ENCODE data around the gene MICU2.
"Not testable (repeated sequence)": the region's sequence is repeated elsewhere in the genome, so short reads cannot be mapped to it uniquely, and the experiment has no call there.

The MICU2 gene

DNA sequence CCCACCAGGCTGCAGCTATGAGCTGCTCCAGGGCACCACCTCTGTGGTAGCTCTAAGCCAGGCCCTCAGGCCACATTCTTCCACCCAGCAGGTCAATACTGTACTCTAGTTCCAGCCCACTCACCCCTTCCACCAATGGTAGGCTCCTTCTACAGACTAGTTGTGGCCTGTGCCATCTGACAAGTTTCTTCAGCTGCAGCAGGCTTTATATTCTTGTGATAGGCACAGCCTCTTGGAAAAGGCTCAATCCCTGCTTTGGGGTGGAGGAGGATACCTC is 8.5 kb downstream of the MICU2 start:
- FAIRE-seq (no peak), DNase-seq (ENCODE audit: extremely low spot score, insufficient read length, low read depth) (no peak)

DNA sequence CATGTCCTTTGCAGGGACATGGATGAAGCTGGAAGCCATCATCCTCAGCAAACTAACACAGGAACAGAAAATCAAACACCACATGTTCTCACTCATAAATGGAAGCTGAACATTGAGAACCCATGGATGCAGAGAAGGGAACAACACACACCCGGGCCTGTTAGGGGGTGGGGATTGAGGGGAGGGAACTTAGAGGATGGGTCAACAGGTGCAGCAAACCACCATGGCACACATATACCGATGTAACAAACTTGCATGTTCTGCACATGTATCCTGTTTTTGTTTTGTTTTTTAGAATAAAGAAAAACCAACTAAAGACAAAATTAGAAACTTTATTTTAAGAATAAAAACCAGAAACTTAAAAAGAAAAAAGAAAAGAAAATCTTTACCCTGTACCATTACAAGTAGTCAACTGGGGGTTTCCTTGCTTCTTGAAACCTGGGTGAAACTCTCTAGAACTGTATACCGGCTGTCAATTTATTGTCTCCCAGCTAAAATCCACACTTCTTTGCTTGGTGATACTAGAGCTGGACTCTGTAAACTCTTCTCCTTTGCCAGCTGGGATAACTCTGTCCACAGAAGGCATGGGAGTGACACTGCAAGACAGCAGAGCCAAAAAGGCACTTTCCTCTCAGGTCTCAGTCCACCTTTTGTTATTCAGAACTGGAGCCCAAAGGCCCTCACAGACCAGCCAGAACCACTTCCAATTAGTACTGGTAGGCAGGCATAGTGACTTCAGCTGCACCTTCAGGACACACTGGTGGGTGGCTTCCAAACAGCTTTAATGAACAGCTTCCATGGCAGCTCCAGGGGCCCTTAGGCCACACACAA is 9.0 kb downstream of the MICU2 start:
- no peak for DNase-seq (ENCODE audit: extremely low spot score, insufficient read length, low read depth)
- no peak for FAIRE-seq

DNA sequence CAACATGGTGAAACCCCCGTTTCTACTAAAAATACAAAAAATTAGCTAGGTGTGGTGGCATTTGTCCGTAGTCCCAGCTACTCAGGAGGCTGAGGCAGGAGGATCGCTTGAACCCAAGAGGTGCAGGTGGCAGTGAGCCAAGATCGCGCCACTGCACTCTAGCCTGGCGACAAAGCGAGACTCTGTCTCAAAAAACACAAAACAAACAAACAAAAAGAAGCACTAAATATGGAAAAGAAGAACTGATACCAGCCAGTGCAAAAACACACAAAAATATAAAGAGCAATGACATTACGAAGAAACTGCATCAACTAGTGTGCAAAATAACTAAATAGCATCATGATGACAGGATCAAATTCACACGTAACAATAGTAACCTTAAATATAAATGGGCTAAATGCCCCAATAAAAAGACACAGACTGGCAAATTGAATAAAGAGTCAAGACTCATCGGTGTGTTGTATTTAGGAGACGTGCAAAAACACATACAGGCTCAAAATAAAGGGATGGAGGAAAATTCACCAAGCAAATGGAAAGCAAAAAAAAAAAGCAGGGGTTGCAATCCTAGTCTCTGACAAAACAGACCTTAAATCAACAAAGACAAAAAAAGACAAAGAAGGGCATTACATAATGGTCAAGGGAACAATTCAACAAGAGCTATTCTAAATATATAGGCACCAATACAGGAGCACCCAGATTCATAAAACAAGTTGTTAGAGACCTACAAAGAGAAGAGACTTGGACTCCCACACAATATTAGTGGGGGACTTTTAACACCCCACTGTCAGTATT is 13.1 kb downstream of the MICU2 start:
- not testable (repeated sequence) for DNase-seq (ENCODE audit: extremely low spot score, insufficient read length, low read depth)
- peak; percentile 50 for FAIRE-seq

DNA sequence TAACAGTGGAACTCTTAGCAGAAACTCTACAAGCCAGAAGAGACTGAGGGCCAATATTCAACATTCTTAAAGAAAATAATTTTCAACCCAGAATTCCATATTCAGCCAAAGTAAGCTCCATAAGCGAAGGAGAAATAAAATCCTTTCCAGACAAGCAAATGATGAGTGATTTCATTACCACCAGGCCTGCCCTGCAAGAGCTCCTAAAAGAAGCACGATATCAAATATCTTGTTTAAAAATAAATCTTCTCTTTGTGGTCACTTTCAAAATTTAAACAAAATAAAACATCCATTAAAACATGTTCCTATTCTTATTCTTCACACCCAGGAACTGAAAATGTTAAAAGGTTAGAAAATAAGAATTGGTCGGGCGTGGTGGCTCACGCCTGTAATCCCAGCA is 13.7 kb downstream of the MICU2 start:
- no peak for DNase-seq (ENCODE audit: extremely low spot score, insufficient read length, low read depth)
- FAIRE-seq: no peak

DNA sequence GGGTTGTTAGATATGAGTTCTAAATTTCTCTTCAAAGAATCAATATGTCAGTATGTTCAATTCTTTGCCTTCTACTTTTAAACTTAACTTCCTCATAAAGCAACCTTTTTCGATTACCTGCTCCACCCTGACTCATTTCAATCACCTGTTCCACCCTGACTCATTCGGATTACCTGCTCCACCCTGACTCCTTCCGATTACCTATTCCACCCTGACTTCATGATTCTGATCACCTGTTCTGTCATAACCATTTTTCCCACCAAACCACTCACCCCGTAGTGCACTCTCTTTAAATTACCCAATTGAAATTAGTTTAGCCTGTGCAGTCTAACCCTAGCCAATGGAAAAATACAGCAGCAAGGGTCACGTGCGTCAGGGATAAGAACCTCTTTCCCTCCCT is 14.5 kb downstream of the MICU2 start:
- FAIRE-seq; DNase-seq (ENCODE audit: extremely low spot score, insufficient read length, low read depth): not testable (repeated sequence)

DNA sequence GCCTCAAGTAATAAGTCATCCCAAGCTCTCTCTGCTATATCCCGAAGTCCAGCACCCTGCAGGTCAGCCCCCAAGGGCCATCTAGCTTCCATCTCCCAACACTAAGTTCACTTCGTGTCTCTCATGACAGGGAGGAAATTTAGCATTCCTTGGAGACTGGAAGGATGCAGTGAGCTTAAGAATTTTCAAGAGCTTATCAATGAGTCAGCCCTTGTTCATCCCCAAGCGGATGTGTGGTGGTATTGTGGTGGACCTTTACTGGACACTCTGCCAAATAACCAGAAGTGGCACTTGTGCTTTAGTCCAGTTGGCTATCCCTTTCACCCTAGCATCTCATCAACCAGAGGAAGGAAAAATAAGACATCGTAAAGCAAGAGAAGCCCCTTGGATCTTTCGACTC is 15.6 kb downstream of the MICU2 start:
- FAIRE-seq; DNase-seq (ENCODE audit: extremely low spot score, insufficient read length, low read depth): not testable (repeated sequence)

DNA sequence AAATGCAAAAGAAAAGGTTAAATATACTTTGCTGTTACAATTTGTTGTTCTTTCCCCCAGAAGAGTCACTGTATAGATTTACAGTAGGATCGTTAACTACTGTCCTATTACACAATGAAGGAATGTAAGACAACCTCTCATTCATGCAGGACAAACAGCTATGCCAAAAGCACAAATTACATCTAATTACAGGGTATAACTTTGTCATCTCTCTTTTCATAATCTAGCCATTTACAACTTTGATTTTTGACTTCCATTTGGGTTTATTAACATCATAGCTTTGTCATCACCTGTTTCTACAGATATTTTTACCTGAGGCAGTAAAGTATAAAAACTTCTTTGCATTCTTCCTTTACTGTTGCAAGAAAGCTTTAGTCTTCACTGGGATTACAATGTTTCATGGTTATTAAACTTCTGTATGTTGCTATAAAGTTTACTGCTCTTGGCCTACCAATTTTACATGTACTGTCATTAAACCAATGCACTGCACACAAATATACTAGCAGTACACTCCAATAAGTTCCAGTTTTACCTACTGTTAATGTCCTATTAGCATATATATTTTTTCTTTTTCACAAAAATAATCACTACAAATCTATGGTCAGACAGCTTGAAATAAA is 18.9 kb downstream of the MICU2 start:
- no peak for FAIRE-seq
- no peak for DNase-seq (ENCODE audit: extremely low spot score, insufficient read length, low read depth)

DNA sequence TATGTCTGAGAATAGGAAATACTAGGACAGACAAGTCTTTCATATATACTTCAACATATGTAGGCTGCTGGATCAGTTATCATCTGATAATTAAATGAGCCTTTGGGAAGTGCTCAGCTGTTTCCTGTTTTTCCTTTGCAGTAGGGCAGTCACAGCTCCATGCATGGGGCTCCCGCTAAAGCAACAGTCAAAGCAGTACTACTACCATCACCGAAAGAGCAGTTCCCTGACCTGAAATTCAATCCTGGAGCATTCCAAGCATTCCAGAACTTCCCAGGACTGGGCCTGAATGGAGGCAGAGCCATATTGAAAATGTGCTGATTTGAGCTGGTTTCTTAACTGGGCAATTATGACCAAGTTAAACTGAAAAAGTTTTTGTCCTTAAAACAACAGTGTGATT is 20.5 kb downstream of the MICU2 start:
- no peak for FAIRE-seq
- no peak for DNase-seq (ENCODE audit: extremely low spot score, insufficient read length, low read depth)

DNA sequence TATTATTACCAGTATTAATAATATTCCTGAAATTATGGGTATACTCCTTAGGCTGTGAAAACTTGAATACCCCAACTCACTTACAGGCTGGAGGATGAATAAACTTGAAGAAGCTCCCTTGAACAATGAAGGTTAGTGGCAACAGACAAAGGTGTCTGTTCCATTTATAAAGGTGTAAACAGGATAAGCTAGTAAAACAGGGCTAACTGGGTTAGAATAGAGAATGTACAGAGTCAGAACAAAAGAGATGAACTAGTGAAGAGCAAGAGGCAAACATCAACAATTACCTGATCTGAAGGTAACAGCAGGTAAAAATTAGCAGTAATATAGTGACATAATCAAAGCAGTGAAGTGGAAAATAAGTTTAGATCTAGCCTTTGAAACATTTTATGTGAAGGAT is 23.2 kb downstream of the MICU2 start:
- FAIRE-seq (no peak), DNase-seq (ENCODE audit: extremely low spot score, insufficient read length, low read depth) (no peak)

DNA sequence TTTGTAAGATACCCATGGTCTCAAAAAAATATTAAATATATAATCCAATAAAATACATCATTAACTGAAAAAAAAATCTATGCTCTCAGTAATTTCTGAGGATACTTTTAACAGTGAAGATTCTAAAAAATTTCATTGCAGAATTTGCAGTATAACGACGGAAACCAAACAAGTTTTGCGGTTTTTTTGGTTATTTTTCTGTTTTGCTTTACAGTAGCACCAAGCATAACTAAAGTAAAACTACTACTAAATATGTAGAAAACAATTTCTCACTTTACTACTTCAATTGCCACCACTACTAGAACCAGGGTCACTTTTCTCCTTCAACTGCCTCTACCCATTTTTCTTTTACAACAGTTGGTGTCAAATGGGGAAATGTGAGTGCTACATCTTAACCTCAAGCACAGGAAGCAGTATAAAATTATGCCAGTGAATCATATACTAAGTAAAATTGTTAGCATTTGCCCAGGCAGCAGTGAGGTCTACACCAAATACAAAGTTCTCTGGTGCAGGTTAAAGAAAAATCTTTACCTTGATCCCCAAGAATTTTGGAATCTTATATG is 24.1 kb downstream of the MICU2 start:
- DNase-seq (ENCODE audit: extremely low spot score, insufficient read length, low read depth) (no peak), FAIRE-seq (no peak)

DNA sequence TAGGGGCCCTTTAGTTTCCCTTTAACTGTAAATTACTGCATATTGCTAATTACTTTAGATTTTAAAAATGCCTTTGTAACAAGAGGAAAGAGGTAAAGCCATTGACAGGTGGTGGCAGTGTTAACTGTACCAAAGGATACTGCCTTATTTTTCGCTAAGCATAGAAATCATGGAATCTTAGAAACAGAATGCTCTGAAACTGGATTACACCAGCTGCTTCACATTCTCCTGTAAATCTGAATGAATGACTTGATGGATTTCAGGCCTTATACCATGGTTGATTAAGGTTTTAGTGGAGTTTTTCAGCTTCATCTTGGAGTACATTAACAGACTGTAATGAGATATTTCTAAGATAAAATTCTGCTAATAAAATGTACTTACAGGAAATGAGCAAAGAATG is 25.2 kb downstream of the MICU2 start:
- FAIRE-seq: no peak

DNA sequence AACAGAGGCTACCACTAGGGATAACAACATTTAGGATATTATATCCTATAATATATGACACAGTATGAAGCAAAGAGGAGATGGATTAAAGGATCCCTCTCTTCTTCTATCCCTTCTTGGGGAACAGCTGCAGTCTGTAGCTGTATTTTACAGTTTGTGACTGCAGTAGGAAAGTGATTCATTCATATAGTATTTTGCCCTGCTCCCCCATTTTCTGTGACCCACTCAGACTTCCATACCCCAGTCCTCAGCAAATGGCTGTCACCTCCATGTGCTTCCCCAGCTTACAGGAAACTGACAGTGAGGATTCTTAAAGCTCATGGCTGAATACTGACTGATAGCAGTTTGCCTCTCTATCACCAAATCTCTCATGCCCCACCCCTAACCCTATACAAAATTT is 27.5 kb downstream of the MICU2 start:
- FAIRE-seq (no peak), DNase-seq (ENCODE audit: extremely low spot score, insufficient read length, low read depth) (no peak)

More for the DNA sequence above, 25.2 kb downstream of the MICU2 start:
- no peak for DNase-seq (ENCODE audit: extremely low spot score, insufficient read length, low read depth)

DNA sequence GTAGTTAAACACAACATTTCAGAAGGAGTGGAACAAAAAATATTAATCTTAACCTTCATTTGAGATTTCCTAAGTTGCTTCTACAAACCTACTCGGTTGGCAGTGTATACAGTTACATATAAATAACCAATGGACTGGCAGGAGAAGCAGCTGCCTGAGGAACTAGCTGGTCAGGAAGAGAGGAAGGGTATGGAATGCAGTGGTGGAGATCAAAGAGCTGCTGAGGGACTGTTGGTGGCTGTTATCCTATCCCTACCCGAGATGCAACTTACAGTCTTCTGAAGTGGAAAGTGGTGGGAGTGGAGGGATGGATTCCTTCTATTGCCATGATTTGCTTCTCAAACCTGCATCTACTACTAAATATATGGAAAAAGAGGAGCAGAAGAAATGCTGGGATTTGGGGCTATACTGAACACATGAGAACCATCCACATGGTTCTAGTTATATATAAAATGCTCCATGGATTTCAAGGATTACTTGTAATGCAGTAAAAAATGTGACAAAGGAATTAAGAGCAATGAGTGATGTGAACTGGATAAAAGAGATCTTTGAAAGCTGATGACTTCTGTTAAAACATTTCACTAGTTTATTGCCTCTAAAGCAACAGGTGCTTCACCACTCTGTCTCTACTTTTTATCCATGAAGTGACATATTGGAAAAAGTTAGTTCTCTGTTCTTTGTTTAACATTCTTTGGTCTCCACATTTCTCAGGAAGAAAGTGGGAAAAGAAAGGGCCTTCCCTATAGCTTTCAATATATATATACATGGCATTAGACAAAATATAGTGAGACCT is 29.9 kb downstream of the MICU2 start:
- DNase-seq (ENCODE audit: extremely low spot score, insufficient read length, low read depth): no peak
- FAIRE-seq: no peak

DNA sequence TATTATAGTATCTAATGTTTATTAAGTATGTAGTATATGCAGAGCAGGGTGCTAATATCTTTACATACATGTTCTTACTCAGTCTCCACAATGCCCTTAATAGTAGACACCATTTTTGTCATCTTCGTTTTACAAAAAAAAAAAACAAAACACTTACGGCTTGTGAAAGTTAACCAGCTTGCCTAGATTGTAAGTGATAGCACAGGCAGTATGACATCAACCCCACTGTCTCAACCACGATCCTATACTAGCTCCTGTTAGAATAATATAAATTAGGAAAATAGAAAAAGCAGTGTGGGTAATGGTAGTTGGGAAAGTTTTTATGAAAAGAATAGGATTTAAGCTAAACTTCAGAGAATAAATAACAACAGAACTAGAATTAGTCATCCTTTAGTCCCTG is 34.3 kb downstream of the MICU2 start:
- DNase-seq (ENCODE audit: extremely low spot score, insufficient read length, low read depth): no peak
- no peak for FAIRE-seq

DNA sequence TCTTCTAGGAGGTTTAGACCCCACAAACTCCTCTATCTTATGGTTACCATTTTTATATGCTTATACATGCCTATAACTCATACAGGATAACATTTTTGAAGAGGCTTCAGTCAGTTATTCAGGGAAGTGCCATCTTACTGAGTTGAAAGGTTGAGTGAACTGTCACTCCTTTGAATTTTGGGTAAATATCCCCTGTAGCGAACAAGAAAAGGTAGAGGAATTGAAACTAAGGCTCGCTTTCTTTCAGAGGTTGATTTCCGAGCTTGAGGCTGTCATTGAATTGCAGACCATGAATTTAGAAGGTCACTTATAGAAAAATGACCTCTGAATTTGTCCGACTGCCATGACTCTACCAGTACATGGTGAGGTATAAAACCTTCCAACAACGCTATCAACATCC is 35.1 kb downstream of the MICU2 start:
- no peak for DNase-seq (ENCODE audit: extremely low spot score, insufficient read length, low read depth)
- no peak for FAIRE-seq

DNA sequence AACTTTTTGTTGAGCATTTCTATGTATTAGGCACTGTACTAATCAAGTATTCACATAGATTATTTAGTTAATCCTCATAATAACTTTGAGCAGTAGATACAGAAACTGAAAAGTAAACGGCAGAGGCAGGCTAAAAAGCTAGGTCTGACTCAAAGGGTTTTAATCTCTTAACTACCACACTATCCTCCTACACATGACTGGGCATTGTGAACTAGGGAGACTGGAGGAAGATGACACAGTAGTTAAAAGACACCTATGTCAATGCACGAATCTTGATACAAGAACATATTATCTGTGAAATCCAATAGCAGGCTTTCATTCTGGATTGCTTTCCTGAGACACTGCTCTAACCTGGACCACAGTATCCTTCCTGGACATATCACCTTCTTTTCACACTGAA is 36.3 kb downstream of the MICU2 start:
- FAIRE-seq (peak; percentile 48), DNase-seq (ENCODE audit: extremely low spot score, insufficient read length, low read depth) (no peak)

DNA sequence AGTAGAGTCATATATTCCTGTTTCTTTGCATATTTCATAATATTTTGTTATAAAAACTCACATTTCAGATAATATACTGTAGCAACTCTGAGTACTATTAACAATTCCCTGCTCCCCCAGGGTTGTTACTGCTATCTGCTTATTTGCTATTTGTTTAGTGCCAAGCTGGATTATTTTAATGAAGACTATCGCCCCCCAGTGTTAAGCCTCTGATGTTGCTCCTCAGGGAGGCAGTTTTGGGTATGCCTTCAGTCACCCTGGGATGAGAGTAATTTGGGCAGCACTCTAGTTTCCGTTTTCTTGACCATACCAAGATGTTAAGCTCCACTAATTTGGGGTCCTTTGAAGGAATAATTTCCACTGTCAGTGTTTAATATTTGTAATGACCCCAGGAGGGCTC is 46.0 kb downstream of the MICU2 start:
- FAIRE-seq: peak; percentile 5
- no peak for DNase-seq (ENCODE audit: extremely low spot score, insufficient read length, low read depth)

DNA sequence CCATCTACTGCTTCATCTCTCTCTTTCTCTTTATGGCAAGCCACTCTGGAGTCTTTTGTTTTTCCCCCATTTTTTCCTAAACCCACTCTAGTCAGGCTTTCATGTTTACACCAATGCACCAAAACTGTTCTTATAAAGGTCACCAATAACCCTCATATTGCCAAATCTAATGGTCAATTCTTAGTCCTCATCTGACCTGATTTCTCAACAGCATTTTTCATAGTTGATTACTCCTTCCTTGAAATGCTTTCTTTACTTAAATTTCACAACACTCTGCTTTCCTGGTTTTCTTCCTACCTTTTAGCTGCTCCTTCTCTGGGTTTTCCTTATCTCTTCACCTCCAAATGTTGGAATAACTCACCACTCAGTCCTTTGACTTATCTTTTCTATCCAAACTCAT is 47.9 kb downstream of the MICU2 start:
- DNase-seq (ENCODE audit: extremely low spot score, insufficient read length, low read depth) (no peak), FAIRE-seq (no peak)

DNA sequence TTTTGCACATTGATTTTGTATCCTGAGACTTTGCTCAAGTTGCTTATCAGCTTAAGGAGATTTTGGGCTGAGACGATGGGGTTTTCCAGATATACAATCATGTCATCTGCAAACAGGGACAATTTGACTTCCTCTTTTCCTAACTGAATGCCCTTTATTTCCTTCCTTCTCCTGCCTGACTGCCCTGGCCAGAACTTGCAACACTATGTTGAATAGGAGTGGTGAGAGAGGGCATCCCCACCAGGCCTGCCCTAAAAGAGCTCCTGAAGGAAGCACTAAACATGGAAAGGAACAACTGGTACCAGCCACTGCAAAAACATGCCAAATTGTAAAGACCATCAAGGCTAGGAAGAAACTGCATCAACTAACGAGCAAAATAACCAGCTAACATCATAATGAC is 50.7 kb downstream of the MICU2 start:
- not testable (repeated sequence) for FAIRE-seq; DNase-seq (ENCODE audit: extremely low spot score, insufficient read length, low read depth)

DNA sequence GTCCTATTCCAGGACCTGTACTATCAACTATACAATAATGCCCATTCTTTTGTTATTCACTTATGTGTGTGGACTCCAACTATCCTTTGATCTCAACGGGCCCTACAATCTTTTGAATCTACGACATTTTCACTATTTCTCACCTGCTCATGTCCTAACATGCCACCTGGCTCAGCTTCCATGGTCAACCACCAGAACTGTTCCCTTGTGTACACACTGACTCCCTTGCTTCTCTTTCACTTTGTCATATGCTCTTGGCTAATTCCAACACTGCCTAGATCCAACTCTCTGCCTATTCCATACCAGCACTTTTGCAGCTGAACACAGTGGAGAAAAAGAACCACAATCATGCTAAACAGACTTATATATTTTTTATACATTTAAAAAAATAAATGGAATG is 53.1 kb downstream of the MICU2 start:
- DNase-seq (ENCODE audit: extremely low spot score, insufficient read length, low read depth): no peak
- no peak for FAIRE-seq

Measured in GM18507 (cell line).